ENCODE results near the gene CNIH3. TPM values are rescaled to one million over a fixed set of nuclear protein-coding genes. Genes with fewer than 3 reads are reported as not detected.

Gene CNIH3
- total RNA-seq, 4 donors from 2014 or later = 1.1 to 7.6 (median 2.0) TPM; not detected in 1

DNA sequence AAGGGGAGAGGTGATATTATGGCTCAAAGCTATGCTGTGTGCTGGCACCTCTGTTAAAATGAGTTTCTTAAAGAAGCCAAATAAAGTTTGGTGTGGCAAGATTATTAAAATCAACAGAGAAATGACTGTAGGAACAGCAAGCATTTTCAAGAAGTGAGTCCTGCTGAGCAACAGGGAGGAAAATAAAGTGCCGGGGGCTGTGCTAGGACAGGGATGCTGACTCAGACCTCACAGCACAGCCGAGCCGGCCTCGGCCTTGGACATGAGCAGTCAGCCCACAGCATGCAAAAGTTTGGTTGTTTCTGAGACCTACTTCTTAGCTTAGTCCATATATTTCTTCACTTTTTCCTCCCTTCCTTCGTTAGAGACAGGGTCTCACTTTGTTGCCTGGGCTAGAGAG lies 19.2 kb downstream of the CNIH3 start:
- TF ChIP-seq, protein P1, sequence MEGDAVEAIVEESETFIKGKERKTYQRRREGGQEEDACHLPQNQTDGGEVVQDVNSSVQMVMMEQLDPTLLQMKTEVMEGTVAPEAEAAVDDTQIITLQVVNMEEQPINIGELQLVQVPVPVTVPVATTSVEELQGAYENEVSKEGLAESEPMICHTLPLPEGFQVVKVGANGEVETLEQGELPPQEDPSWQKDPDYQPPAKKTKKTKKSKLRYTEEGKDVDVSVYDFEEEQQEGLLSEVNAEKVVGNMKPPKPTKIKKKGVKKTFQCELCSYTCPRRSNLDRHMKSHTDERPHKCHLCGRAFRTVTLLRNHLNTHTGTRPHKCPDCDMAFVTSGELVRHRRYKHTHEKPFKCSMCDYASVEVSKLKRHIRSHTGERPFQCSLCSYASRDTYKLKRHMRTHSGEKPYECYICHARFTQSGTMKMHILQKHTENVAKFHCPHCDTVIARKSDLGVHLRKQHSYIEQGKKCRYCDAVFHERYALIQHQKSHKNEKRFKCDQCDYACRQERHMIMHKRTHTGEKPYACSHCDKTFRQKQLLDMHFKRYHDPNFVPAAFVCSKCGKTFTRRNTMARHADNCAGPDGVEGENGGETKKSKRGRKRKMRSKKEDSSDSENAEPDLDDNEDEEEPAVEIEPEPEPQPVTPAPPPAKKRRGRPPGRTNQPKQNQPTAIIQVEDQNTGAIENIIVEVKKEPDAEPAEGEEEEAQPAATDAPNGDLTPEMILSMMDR (IDR thresholded peaks at IDR 0.05; ENCODE audit: low read depth) = no peak

DNA sequence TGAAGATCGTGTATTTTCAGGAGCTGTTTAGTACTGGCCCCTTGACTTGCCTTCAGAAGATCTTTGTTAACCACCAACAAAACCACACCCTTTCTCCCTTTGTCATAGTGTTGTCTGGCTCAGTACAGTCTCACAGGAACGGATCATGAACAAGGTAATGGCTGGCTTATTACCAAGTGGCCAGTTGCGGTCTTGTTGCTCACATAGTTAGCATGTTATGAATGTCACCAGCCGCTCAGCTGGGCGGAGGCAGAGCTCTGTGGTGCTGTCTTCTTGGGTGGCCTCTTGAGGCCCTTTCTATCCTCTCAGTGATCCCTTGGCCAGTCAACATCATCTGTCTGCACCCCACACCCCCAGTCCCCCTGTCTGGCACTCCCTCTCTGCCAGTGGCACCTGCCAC lies 21.4 kb downstream of the CNIH3 start:
- TF ChIP-seq, protein P1 (IDR thresholded peaks at IDR 0.05; ENCODE audit: low read depth) = no peak

DNA sequence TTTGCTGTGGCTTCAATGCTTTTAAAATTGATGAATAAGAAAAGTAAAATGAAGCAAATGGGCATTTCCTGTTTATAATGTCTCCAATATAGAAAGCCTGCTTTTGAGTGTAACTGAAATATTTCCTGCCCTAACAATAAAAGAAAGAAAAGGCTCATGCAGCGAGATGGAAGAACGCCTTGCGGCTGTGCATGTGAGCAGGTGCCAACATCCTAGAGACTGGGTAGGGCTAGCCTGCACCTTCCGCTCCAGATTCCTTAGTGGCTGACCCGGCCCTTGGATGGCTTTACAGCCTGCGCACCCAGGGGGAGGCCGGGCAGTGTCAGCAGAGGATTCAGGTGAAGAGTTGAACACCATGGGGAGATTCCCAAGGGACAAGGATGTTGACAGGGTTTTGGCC lies 21.8 kb downstream of the CNIH3 start:
- TF ChIP-seq, protein P1 (IDR thresholded peaks at IDR 0.05; ENCODE audit: low read depth) = no peak

DNA sequence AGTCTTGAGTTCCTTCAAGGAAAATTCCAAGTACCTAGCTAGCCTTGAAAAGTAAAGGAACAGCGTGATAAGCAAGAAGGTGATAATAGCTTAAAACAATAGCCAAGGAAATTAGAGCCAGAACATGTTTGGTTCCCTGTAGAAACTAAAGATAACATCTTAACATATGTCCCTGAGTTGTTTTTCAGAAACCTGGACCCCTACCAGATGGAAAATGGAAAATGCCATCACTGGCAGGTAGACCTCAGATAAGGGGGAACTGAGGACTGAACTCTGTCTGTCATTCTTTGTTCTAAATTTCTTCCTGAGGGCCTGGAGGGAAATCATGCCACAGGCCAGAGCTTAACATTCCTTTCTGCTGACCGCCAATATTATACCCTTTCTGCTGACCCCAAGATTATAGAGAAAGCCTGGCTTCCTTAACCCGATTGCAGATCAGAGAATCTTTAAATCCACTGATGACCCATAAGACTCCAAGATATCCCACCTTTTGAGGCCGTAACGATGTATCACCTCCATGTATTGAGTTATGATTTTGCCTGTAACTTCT lies 23.4 kb downstream of the CNIH3 start:
- TF ChIP-seq, protein P1 (IDR thresholded peaks at IDR 0.05; ENCODE audit: low read depth) = no peak

DNA sequence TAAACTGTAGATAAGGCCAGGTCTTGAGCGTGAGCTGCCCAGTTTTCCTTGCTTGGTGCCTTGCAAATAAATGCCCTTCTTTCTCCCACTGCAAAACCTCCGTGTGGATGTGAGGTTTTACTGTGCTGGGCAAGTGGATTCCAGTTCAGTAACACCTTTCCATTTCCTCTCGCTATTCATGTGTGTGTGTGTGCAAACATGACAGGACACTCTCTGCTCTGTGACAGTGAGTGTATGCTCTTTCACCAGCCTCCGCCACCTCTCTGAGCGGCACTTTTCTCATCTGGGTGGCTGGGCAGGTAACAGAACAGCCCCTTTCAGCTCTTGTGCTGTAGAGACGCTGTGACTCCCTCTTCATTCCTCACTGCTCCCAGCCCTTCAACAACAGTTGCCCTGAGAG lies 23.9 kb downstream of the CNIH3 start:
- TF ChIP-seq, protein P1 (IDR thresholded peaks at IDR 0.05; ENCODE audit: low read depth) = no peak

DNA sequence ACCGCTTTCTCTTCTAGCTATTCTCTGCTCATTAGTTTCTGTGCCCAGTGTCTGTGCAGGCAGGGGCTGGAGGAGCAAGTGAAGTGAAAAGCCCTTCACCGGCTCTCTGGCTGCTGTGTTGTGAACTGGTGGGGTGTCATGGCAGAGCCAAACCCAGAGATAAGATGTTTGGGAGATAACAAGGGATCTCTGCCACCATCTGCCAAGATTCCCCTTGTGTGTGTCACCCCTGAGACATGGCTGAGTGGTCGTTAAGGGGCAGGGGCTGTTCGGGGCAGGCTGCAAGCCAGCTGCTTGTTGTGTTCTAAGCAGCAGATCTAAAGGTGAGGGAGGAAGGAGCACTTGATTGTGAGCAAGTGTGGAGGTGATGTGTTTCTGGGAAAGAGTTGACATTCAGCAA lies 24.5 kb downstream of the CNIH3 start:
- TF ChIP-seq, protein P1 (IDR thresholded peaks at IDR 0.05; ENCODE audit: low read depth) = no peak

DNA sequence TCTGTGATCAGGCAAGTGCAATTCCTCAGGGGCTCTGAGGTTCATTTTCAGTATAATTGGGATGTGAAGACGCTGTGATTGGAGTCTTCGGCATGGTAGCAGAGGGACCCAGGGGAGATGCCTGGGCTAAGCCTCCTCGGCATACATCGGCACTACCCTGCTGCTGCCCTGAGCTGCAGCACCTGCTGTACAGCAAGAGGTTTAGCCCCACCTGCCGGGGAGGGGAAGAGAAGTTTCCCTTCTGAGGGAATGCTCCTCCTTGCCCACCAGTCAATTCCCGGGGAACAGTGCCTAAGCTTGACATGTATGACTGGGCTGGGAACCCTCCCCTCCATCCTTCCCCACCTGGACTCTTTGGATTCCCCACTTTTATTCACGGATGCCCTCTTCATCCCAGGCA lies 24.9 kb downstream of the CNIH3 start:
- TF ChIP-seq, protein P1 (IDR thresholded peaks at IDR 0.05; ENCODE audit: low read depth) = no peak

Measured in subcutaneous adipose tissue (tissue), 4 donors.